Activated naive CD8-positive, alpha-beta T cell treated with anti-CD3 and anti-CD28 coated beads, Interleukin-2, amount 50 U/mL, for 24 hours (primary cell): ENCODE results near the gene POC1B.

Experiments
- ATAC-seq: fragments of 150-1000 bp; cut with Tn5 transposase; one replicate; pipeline ENCODE4 v1.10.0; 2021
- DNase-seq: peaks from one replicate; pipeline ENCODE4 v3.0.0; 2021
- H3K27ac Mint-ChIP-seq: one replicate; pipeline ENCODE4 v1.8.0; 2021; ENCODE audit warnings: mild to moderate bottlenecking, mixed read lengths
- H3K27me3 Mint-ChIP-seq: one replicate; pipeline ENCODE4 v1.8.0; 2021; ENCODE audit warnings: mixed read lengths
- H3K36me3 Mint-ChIP-seq: one replicate; pipeline ENCODE4 v1.8.0; 2021; ENCODE audit warnings: low read depth, mixed read lengths
- H3K4me1 Mint-ChIP-seq: one replicate; pipeline ENCODE4 v1.8.0; 2021; ENCODE audit warnings: mixed read lengths
- H3K4me3 Mint-ChIP-seq: one replicate; pipeline ENCODE4 v1.8.0; 2021; ENCODE audit warnings: mild to moderate bottlenecking, moderate library complexity, mixed read lengths
- H3K9me3 Mint-ChIP-seq: one replicate; pipeline ENCODE4 v1.8.0; 2021; ENCODE audit warnings: mixed read lengths

POC1B gene

GRCh38 chr12:89416049-89416792 is 109.6 kb downstream of the POC1B start:
- no peak overlapping the region for H3K27ac Mint-ChIP-seq
- no peak overlapping the region for H3K4me3 Mint-ChIP-seq
- no peak for DNase-seq
- ATAC-seq: no peak
- no peaks in the 10 kb centered on the region for H3K4me1 Mint-ChIP-seq
- no peaks in the 10 kb centered on the region for H3K36me3 Mint-ChIP-seq
- no peaks in the 10 kb centered on the region for H3K9me3 Mint-ChIP-seq
- H3K27me3 Mint-ChIP-seq: no peaks in the 10 kb centered on the region

DNA sequence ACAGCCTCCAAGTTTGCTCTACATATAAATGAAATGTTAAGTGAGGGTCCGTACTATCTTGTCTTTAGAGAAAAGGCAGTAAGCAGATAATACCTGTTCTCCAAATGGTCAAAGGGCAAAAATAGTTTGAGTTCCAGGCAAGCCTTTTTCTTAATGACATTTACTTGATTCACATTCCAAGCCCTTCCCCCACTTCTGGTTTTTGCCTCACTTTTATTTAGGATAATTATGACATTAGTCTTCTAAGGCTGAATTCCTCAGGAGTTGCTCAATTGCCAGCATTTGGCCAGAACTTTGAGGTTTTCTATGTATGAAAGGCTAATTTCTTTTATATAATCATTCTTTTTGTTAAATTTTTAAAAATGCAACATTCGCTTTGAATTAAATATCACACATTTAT is 111.0 kb downstream of the POC1B start:
- Mint-ChIP-seq H3K9me3 (no peaks in the 10 kb centered on the region), H3K27ac (no peak overlapping the region), H3K36me3 (no peaks in the 10 kb centered on the region), H3K27me3 (no peaks in the 10 kb centered on the region), H3K4me3 (no peak overlapping the region), H3K4me1 (no peaks in the 10 kb centered on the region)
- no peak for DNase-seq
- no peak for ATAC-seq

DNA sequence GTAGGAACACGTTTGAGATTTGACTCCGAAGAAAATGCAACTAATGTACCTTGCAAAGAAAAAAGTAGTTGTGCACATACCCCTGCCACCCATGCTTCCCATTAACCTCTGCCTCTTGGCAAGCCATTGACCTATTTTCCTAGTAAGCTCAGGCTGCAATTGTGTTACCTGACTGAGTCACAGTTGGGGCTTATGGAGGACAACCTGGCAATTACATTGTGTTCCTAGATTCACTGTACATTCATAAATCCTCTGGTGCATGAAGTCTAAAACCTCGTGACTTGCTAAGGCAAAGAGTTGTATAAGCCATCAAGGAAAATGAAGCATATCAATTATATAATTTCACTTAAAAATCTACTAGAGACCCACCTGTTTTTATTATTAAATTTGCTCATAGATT is 111.5 kb downstream of the POC1B start:
- Mint-ChIP-seq H3K27ac (no peak overlapping the region), H3K4me3 (no peak overlapping the region), H3K4me1 (no peaks in the 10 kb centered on the region), H3K36me3 (no peaks in the 10 kb centered on the region), H3K27me3 (no peaks in the 10 kb centered on the region), H3K9me3 (no peaks in the 10 kb centered on the region)
- no peak for ATAC-seq
- DNase-seq: no peak

- Mint-ChIP-seq H3K4me1 (no peaks in the 10 kb centered on the region), H3K27me3 (no peaks in the 10 kb centered on the region), H3K36me3 (no peaks in the 10 kb centered on the region), H3K4me3 (no peak overlapping the region), H3K9me3 (no peaks in the 10 kb centered on the region), H3K27ac (no peak overlapping the region)
- ATAC-seq (no peak), DNase-seq (no peak)
Observed at GRCh38 chr12:89413234-89413633, 112.6 kb downstream of the POC1B start.

DNA sequence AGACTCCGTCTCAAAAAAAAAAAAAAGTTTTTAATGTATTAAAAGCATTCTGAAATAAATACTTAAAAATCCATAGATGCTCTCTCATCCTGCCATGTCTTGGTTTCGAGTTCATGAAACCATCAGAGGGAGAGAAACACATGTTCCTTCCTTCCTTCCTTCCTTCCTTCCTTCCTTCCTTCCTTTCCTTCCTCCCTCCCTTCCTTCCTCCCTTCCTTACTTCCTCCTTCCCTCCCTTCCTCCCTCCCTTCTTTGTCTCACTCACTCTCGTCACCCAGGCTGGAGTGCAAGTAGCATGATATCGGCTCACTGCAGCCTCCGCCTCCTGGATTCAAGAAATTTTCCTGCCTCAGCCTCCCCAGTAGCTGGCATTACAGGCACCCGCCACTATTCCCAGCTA is 113.2 kb downstream of the POC1B start:
- ATAC-seq (no peak), DNase-seq (no peak)
- Mint-ChIP-seq H3K27ac (no peak overlapping the region), H3K27me3 (no peaks in the 10 kb centered on the region), H3K36me3 (no peaks in the 10 kb centered on the region), H3K4me1 (no peaks in the 10 kb centered on the region), H3K4me3 (no peak overlapping the region), H3K9me3 (no peaks in the 10 kb centered on the region)

GRCh38 chr12:89411846-89412245 is 114.0 kb downstream of the POC1B start:
- no peak for DNase-seq
- no peaks in the 10 kb centered on the region for H3K36me3 Mint-ChIP-seq
- H3K9me3 Mint-ChIP-seq: no peaks in the 10 kb centered on the region
- no peaks in the 10 kb centered on the region for H3K27me3 Mint-ChIP-seq
- no peak for ATAC-seq
- no peak overlapping the region for H3K4me3 Mint-ChIP-seq
- no peaks in the 10 kb centered on the region for H3K4me1 Mint-ChIP-seq
- no peak overlapping the region for H3K27ac Mint-ChIP-seq

GRCh38 chr12:89411234-89411633 is 114.6 kb downstream of the POC1B start:
- DNase-seq: no peak
- Mint-ChIP-seq H3K27me3 (no peaks in the 10 kb centered on the region), H3K9me3 (no peaks in the 10 kb centered on the region), H3K36me3 (no peaks in the 10 kb centered on the region), H3K4me3 (no peak overlapping the region), H3K4me1 (no peaks in the 10 kb centered on the region), H3K27ac (no peak overlapping the region)
- ATAC-seq: no peak

- Mint-ChIP-seq H3K36me3 (peaks cover 5% of the 10 kb centered on the region), H3K4me3 (no peak overlapping the region), H3K27ac (no peak overlapping the region), H3K9me3 (no peaks in the 10 kb centered on the region), H3K27me3 (no peaks in the 10 kb centered on the region), H3K4me1 (no peaks in the 10 kb centered on the region)
- ATAC-seq (no peak), DNase-seq (no peak)
Observed at GRCh38 chr12:89405626-89406345, 120.1 kb downstream of the POC1B start.

DNA sequence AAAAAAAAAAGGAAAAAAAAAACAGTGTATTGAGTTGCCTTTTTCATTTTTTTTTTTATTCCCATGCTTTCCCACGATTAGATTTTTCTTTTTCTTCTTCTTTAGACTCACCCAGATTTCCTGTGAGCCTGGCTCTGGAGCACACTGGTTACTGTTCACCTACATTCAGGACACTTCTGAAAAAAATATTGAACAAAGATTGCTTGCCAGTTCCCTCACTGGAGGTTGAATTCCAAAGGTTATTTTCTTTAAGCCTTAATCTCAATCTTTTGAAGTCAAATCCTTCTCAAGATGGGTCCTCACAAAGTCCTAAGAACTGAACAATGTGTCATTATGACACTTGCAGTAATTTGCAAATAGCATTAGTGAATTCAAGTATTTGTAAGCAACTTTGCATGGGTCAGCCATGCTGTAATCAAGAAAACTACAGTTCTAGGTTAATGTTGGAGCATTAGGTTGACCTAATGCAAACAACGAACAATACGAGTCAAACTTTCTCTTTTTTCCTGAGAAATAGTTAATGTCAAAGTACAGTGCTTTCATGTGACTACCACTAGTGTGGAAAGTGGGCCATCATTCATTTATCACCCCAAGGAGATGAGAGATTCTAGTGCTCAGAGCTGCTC is 124.3 kb downstream of the POC1B start:
- Mint-ChIP-seq H3K27me3 (no peaks in the 10 kb centered on the region), H3K4me3 (no peak overlapping the region), H3K9me3 (no peaks in the 10 kb centered on the region), H3K4me1 (peaks cover 14% of the 10 kb centered on the region), H3K27ac (no peak overlapping the region), H3K36me3 (peaks cover 5% of the 10 kb centered on the region)
- ATAC-seq (no peak), DNase-seq (no peak)

DNA sequence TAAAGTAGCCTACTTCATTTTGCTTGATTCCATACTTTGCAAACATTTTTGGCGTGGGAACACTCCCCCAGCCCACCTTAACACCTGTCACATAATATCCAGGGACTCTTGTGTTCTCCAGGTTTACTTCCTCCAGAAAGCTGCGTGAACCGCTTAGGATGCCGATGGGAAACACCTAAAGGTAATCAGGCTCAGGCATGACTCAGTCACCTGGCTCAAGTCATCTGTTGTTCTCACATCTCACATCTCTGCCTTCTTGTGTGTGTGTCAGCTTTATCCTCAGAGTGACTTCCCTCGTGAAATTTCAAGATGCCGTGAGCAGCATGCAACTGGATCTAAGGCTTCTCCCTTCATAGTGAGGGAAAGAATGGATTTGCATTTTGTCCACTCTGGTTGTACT is 125.4 kb downstream of the POC1B start:
- no peak for ATAC-seq
- Mint-ChIP-seq H3K4me1 (peaks cover 14% of the 10 kb centered on the region), H3K27ac (no peak overlapping the region), H3K27me3 (no peaks in the 10 kb centered on the region), H3K36me3 (peaks cover 5% of the 10 kb centered on the region), H3K4me3 (no peak overlapping the region), H3K9me3 (no peaks in the 10 kb centered on the region)
- DNase-seq: no peak

GRCh38 chr12:89395712-89396111 is 130.1 kb downstream of the POC1B start:
- H3K4me1 Mint-ChIP-seq: peaks cover 26% of the 10 kb centered on the region
- no peak overlapping the region for H3K4me3 Mint-ChIP-seq
- ATAC-seq (no peak), DNase-seq (no peak)
- H3K9me3 Mint-ChIP-seq: no peaks in the 10 kb centered on the region
- peaks cover 1% of the 10 kb centered on the region for H3K36me3 Mint-ChIP-seq
- no peak overlapping the region for H3K27ac Mint-ChIP-seq
- no peaks in the 10 kb centered on the region for H3K27me3 Mint-ChIP-seq

DNA sequence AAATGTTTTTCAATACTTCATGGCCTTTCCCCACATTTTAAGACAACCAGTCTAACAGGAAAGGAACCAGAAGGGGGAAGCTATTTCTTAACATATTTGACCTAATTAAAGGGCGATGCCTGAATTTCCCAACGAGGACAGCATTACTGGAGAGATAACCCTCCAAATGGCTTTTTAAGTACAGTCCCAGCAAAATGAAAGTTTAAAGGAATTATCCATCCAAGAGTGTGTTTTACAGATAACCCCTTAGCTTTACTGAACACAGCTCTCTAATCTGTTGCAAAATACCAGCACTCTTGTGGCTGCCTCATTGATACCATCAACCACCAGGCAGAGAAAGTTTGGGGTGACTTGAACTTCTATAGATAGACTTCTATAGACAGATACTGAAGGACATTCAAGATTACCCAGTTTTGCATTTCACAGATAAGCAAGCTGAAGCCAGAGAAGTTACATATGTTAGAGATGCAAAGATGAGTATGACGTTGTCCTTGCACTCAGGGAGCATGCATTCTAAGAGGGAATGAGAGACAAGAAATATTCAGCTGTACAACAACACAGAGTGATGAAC is 132.2 kb downstream of the POC1B start:
- DNase-seq (no peak), ATAC-seq (no peak)
- no peaks in the 10 kb centered on the region for H3K27me3 Mint-ChIP-seq
- no peak overlapping the region for H3K4me3 Mint-ChIP-seq
- peaks cover 1% of the 10 kb centered on the region for H3K36me3 Mint-ChIP-seq
- H3K4me1 Mint-ChIP-seq: peaks cover 37% of the 10 kb centered on the region
- H3K9me3 Mint-ChIP-seq: no peaks in the 10 kb centered on the region
- H3K27ac Mint-ChIP-seq: no peak overlapping the region

GRCh38 chr12:89392391-89392790 is 133.5 kb downstream of the POC1B start:
- H3K27ac Mint-ChIP-seq: no peak overlapping the region
- H3K4me1 Mint-ChIP-seq: peaks cover 26% of the 10 kb centered on the region
- ATAC-seq: no peak
- no peaks in the 10 kb centered on the region for H3K9me3 Mint-ChIP-seq
- DNase-seq: no peak
- H3K27me3 Mint-ChIP-seq: no peaks in the 10 kb centered on the region
- no peak overlapping the region for H3K4me3 Mint-ChIP-seq
- H3K36me3 Mint-ChIP-seq: peaks cover 1% of the 10 kb centered on the region

- Mint-ChIP-seq H3K9me3 (no peaks in the 10 kb centered on the region), H3K27me3 (no peaks in the 10 kb centered on the region), H3K4me3 (no peak overlapping the region), H3K27ac (peak overlapping the region; percentile 74), H3K36me3 (peaks cover 1% of the 10 kb centered on the region), H3K4me1 (peaks cover 24% of the 10 kb centered on the region)
- no peak for DNase-seq
- ATAC-seq: no peak
Observed at GRCh38 chr12:89391726-89392336, 134.0 kb downstream of the POC1B start.
